CD4-positive, alpha-beta T cell treated with Interleukin-4 for 4 hours (primary cell): ENCODE data around the gene NATD1.

Source experiments
- DNase-seq: peaks from one replicate; pipeline ENCODE4 v3.0.0-alpha.2; 2020

The NATD1 gene

DNA sequence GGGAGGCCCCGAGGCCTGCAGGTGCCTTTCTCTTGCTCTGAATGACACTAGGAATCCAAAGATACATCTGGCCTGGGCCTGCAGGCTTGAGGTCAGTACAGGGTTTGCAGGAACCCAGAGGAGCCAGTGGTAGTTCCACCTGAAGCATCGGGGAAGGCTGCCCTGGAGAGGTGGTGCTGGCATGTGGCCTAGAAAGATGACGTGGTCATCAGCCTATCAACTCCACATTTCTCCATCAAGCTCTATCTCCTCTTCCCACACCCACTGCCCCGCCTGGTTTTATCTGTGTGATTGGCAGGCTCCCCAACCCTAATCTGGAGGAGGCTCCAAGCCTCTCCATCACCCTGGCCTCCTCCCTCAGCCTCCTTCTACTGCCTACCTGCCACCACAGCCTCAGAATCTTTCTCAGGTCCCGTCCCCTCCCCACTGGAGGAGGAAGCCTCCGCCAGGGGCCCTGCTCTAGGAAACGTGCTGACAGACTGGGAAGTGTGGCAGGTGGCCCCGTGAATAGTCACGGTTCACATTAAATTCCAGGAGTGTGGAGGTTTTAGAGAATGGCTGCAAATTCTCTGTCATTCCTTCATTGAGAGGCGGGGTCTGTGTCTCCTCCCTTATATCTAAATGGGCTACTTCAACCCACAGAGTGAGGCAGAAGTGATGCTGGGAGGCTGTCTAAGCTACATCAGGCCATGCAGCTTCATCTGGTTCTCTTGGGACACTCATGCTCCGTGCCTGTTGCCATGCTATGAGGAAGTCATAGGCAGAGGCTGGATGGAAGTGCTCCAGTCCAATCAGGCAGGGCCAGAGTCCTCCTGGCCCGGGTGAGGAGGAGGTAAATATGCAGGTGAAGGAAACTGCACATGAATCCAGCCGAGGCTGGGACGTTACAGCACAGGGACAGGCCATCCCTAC, 19.9 kb upstream of the NATD1 start:
- no peak for DNase-seq

DNA sequence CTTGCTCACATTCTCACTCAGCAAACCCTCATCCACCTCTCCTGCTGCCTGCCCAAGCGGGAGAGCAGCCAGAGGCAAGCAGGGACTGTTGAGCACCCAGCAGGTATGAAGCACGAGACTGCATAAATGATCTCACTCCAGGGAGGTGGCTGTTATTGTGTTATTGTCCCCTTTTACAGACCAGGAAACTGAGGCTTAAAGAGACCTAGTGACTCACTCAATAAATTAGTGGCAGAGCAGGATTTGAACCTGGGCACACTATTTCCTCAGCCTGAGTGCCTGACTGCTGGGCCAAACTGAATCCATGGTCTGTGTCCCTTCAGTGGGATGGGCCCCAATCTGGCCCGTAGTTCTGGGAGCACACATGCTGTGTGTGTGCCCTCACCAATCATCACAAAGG, 19.0 kb upstream of the NATD1 start:
- no peak for DNase-seq

DNA sequence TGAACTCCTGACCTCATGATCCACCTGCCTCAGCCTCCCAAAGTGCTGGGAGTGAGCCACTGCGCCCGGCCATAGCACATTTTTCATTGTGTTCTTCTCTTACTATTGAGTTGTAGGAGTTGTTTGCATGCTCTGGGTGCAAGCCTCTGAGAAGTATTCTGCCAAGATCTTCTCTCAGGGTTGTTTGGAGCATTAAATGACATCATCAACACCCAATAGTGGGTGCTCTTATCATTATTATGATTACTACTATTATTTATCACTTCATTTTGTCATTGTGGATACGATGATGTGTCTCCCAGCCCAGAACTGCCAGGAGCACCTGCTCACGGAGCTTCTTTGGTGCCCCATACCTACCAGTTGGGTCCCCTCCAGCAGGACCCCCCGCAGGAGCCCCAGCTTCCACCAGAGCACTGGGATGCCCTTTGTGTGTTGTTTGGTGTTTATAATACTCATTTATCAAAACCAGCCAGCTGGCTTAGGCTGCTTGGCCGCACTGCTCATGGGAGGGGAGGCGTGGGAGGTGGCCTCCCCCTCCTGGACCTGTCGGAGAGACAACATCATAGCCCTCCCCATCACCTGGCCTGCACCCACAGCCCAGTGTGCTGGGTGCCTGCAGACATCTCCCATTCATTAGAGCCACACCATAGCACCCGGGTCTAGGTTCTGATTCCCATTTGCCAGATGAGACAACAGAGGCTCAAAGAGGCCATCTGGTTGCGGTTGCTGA, 18.4 kb upstream of the NATD1 start:
- DNase-seq = no peak

DNA sequence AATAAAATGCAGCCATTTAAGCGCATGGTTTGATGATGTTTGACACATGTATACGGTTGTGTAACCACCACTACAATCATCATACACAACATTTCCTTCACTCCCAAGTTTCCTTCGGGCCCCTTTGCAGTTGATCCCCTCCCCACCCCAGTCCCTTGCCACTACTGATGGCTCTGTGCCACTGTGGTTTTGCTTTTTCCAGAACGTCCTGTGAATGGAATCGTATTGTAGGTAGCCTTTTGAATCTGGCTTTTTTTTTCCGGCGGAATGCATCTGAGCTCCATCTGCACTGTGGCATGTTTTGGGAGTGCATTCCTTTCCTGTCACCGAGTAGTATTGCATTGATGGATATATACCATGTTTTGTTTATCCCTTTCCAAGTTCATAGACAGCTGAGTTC, 16.2 kb upstream of the NATD1 start:
- DNase-seq = no peak

DNA sequence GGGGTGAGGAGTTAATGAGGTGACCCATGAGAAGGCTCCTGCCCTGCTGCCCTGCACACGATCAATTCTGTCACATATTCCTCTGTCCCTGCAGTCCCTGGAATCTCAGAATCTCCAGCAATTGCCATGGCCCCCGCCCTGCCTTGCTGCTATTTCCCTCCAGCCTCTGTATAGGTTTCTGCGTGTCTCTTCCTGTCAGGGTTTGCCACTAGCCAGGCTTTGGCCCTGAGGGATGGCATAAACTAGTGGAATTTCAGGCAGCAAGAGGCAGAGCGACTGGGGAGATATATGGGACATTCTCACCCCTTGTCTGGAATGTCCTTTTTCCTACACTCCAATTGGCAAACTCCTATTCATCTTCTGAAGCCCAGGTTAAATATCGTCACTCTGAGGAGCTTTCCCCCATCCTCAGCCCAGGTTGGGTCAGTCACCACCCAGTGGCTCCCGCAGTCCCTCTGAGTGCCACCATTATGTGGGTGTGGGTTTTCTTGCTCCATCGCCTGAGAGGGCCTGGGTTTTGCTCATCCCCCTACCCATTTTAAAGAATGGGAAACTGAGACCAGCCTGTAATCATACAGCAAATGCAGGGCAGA, 15.5 kb upstream of the NATD1 start:
- no peak for DNase-seq

DNA sequence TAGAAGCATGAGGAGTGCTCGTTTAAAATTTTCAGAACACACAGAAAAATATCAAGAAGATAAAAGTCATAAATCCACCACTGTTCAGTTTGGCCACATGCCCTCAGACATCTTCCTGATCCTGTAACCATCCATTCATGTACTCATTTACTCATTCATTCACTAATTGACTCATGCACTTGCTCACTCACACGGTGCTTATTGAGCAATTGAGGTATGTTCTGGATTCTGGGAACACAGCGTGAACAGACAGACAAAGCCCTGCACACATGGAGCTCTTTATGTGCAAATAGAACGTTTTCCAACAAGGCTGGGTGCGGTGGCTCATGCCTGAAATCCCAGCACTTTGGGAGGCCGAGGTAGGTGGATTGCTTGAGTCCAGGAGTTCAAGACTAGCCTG, 10.2 kb upstream of the NATD1 start:
- no peak for DNase-seq

DNA sequence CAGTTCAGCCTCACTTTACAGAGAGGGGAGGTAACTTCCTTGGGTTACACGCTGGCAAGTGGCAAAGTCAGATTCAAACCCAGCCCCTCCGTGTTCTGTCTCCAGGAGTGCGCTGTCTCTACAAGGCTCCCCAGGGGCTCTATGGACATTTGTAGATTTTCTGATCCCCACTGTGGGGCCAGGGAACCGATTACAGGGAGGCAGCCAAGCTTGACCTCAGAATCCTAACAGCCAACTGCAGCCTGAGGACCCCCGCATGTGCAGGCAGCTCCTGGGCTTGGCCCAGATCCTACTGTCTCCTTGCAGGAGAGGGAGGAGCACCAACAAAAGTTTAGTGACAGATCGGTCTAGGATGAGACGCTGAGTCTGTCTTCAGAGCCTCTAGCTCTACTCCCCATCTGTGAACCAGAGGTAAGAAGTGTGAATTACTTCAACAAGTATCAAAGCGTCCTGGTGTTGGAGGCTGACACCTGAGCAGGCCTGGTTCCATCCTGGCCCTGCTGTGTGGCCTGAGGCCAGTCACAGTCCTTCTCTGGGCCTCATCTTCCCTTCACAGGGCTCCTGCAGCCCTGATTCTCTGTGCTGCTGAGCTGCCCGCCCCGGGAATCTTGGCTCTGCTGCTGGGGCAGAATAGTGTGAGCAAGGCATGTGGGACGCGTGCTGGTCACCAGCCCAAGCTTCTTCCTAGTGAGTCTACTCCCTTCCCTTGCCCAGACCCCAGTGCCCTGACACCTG, 9.2 kb upstream of the NATD1 start:
- DNase-seq = no peak

DNA sequence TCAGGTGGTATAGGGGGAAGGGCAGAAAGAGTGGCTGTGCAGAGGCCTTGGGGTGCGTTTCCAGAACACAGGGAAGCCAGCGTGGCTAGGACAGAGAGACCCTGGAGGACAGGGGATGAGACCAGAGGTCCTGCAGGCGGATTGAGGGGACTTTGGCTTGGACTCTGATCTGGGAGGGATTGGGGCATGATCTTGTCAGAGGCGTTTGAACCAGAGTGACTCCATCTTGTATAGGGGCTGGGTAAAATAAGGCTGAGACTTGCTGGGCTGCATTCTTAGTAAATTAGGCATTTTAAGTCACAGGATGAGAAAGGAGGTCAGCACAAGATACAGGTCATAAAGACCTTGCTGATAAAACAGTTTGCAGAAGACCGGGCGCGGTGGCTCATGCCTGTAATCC, 5.4 kb upstream of the NATD1 start:
- no peak for DNase-seq

DNA sequence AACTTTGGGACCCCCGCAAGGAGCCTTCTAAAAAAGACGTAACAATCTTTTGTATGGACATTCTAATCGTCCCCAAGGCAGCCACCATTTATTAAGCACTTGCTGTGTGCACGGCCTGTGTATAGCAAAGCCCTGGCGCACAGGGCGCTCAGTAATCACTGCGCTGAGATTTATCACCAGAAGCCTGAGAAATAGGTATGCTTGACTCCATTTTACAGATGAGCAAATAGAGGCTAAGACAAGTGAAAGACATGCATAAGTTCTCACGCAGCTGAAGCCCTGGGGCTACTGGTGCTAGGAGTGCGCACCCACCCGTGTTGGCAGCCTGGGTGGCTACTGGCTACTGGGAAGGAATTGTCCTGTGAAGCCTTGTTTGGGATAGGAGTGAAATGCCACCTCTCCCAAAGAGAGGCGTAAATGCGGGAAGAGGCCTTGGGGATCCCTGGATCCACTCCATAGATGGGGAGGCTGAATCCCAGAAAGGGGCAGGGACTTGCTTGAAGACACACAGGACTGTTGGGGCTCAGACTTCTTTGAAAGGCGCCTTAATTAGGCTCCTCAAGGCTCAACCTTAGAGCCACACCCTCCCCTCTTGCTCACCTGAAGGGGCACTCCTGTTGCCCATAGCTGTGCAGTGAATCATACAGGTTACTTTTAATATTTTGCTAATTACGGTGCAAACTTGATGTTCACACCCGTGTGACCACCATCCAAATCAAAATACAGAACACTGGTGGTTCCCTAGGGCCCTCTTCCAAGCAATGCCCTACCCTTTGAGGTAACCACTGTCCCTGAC, 634 bp upstream of the NATD1 start:
- no peak for DNase-seq

DNA sequence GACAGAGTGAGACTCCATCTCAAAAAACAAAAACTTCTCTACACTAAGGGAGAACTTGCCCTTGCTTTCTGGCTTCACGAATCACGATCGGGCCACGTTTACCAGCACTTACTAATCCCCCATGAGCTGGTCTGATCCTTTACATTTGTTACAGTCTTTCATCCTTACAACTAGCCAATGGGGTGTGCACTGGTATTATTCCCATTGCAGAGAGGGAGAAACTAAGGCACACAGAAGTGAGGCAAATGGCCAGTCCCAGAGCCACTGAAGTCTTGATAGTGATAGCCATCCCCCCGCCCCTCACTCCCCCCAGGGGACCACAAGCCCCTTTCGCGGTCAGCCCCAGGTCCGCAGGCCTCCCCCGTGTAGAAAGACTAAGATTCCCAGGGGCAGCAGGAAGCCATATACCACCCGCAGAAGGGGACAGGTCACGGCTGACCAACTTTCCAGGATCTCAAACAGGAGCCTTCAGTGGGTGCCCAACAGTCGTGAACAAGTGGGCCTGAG, 868 bp downstream of the NATD1 start:
- DNase-seq = no peak

DNA sequence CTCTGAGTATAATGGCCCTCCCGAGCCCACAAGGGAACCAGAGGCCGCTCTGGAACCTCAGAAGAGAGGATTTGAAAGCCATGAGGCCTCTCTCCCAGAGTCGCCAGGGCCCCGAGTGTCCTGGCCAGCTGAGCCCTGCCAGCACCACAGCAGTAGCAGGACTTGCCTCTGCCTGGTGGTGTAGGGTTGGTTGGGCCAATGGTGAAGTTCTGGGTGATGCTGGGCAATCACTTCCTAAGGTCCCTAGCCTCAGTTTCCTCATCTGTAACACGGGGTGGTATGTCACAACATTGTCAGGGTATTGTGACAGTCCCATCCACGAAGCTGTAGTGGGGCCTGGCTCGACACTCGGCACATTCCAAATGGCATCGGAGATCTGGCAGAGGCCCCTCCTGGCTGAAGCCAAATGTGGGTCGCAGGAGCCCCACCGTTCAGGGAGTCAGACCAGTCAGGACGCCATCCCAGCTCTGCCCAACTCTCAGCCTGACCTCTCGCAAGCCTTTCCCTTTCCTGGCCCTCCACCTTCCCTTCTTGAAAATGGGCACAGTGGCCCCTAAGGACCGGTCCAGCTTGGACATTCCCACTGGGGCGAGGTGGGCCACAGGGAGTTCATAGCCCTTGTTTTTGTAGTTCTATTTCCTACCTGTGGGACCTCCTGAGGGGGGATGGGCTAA, 1.7 kb downstream of the NATD1 start:
- no peak for DNase-seq

DNA sequence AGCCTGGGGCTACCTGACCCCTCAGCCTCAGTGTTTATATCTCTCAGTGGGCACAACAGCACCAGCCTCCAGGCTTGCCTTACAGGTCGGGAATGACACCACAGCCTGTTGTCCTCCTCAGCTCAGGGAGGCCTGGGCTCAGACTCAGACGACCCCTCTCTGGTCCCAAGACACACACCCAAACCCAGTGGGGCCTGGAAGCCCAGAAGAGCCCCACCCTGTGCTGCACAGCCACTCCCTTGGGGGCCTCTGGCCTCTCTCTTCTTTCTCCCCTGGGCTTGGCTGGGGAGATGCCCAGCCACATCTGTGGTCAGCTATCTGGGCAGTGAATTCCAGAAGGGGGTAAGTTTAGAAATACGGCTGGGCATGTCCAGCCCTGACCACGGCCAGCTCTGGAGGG, 2.4 kb downstream of the NATD1 start:
- no peak for DNase-seq

DNA sequence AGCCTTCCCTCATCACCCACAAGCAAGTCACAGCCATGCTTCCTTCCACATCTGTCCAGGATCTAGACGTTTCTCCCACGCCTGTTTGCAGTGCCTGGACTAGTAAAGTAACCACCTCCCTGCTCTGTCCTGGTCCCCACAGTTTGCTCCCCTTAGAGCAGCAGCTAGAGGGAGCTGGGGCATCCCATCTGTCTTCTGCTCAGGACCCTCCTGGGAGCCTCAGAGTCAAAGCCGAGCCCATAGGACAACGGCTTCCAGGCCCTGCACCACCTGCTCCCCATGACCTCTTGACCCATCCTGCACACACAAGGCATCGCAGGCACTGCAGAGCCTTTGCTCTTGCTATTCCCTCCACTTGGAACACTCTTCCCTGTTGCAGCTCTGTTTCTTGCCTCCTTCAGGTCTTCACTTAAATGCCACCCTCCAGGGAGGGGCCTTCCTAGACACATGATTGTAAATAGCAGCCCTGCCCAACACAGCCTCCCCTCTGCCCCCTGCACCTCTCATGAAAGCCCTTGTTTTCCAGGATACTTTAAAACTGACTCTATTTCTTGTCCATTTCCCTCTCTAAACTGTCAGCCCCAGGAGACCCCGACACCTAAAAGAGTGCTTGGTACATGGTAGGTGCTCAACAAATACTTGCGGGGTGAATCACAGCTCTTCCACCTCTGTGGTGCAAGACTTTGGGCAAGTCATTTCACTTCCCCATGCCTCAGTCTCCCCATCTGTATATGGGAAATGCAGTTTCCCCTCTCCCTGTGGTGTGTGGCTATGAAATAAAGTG, 3.1 kb downstream of the NATD1 start:
- no peak for DNase-seq

DNA sequence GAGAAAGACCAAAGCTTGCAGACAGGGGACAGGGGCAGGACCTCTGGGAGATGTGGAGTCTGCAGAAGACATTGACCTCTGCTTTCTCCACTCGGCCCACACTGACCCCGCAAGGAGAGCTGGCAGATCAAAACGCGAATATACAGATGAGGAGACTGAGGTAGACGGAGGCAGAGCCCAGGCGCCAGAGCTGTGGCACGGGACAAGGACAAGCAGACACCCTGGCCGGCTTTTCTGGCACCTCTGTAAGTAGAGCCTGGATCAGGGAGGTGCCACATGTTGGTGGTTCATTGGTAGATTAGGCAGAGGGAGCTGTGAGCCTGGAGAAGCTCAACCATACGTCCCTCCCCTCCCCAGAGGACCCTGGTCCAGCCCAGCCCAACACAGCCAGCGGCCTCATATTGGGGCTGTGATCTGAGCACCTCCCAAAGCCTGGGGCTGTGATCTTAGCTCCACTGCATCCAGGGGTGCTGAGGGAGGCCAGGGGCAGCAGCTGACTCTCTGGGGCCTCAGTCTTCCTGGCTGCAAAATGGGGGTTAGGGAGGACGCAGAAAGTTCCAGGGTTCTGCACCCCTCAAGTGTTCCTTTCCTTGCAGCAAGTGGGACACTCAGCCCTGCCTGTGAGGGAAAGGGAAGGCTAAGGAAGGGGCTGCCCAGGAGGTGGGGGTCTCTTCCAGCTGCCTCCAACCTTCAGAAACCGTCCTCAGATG, 4.0 kb downstream of the NATD1 start:
- DNase-seq = no peak

DNA sequence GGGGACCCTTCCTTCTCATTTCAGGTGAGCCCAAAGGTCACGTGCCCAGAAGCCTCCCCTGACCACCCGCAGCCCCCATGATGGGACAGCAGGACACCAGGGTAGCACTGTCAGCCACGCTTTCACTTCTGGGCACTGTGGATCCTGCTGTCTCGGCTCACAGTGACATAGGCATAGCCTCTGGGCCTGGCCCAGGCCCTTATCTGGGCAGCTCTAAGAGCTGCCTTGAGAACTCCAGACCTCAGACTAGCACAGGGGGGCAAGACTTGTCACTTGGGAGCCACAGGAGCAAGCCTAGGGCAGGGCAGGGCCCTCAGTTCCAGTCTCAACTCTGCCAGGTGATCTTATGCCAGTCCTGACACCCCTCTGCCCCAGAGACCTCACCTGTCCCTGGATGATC, 4.7 kb downstream of the NATD1 start:
- DNase-seq = no peak

DNA sequence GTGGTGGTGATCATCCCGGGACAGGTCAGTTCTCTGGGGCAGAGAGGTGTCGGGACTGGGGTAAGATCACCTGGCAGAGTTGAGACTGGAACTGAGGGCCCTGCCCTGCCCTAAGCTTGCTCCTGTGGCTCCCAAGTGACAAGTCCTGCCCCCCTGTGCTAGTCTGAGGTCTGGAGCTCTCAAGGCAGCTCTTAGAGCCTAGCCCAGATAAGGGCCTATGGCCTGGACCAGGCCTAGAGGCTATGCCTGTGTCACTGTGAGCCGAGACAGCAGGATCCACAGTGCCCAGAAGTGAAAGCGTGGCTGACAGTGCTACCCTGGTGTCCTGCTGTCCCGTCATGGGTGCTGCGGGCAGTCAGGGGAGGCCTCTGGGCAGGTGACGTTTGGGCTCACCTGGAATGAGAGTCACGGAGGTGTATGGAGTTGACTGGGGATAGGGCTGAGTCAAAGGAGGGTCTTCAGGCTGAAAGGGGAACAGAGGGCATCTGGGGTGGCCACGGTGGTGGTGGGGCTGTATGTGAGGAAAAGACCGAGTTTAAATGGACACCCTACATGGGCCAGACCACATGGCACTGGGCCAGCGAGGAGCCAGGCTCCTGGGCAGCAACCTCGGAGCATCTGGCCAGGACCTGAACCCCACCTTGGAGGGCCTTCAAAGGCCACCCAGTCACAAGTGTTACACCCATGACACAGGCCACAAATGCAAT, 5.5 kb downstream of the NATD1 start:
- DNase-seq = no peak

DNA sequence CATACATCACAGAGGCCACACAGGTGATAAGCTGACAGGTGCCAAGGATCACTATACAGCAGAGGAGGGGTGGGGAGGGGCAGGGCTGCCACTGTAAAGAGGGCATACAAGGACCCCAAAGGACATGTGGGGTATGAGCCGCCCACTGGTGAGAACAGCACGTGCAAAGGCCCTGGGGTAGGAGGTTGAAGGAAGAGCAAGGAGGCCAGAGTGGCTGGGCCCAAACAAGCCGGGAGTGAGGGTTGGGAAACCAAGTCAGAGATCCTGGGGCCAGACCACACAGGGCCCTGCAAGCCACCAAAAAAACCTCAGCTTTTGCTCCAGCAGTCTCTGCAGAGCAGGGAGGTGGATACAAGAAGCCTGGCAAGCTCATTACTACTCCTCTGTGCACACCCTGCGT, 6.5 kb downstream of the NATD1 start:
- DNase-seq = no peak

DNA sequence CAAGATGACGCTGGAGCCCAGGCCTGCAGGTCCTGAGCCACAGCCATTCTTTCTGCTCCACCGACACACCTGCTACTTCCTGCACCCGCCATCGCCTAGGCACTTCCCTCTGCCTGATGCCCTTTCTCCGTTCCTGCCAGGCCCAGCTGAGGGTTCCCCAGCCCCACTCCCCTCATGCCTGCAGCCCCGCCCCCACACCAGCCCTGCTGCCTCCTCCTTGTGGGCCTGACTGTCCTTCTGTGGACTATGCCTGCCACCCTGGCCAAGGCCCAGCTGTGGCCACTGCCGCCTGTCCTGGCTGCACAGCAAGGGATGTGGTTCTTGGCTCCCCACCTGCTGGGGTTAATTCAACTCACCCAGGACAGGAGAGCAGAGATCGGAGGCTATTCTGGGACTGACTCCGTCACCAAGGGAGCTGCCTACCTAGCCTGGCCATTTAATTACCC, 7.5 kb downstream of the NATD1 start:
- DNase-seq = no peak
